Posterior cingulate gyrus (tissue), 11 donors: Measurements from ENCODE around the gene ITGA7.
"Not testable (repeated sequence)": the region's sequence is repeated elsewhere in the genome, so short reads cannot be mapped to it uniquely, and the experiment has no call there.

ENCODE experiments used
- DNase-seq, 10 donors: peaks; one replicate each; pipeline versions ENCODE4 v3.0.0 to v3.0.0-alpha.2; 2020 to 2021; ENCODE audit warnings: mixed read lengths in 3 of 10
- intact Hi-C: fragments of 100-400 bp; cut with DNase I; formaldehyde crosslinking; loops from one replicate; pipeline ENCODE4 v1.15.1; 2023

Gene ITGA7

GRCh38 chr12:55658635-55659391 lies 48.9 kb downstream of the ITGA7 start:
- no peak for DNase-seq
- intact Hi-C loops = loop anchor here (2.0 kb wide), 1 partner anchor 78 kb away; no protein-coding TSS in a partner anchor

GRCh38 chr12:55658212-55658611 lies 49.5 kb downstream of the ITGA7 start:
- no peak for DNase-seq
- intact Hi-C loops = loop anchor here (2.0 kb wide), 1 partner anchor 79 kb away; no protein-coding TSS in a partner anchor

- intact Hi-C loops = no loop called here
- no peak for DNase-seq
These were observed 50.5 kb downstream of the ITGA7 start for GRCh38 chr12:55657212-55657611.

GRCh38 chr12:55654511-55655214 lies 53.0 kb downstream of the ITGA7 start:
- intact Hi-C loops = no loop called here

GRCh38 chr12:55653031-55653430 lies 54.7 kb downstream of the ITGA7 start:
- intact Hi-C loops = no loop called here
- no peak for DNase-seq

More at GRCh38 chr12:55654511-55655214, 53.0 kb downstream of the ITGA7 start:
- no peak for DNase-seq

GRCh38 chr12:55652352-55652751 lies 55.4 kb downstream of the ITGA7 start:
- intact Hi-C loops = no loop called here
- no peak for DNase-seq

- DNase-seq = no peak
- intact Hi-C loops = no loop called here
These were observed 56.4 kb downstream of the ITGA7 start for GRCh38 chr12:55651299-55651683.

GRCh38 chr12:55650620-55651298 lies 56.9 kb downstream of the ITGA7 start:
- intact Hi-C loops, DNase-seq: not testable (repeated sequence)

GRCh38 chr12:55647027-55647426 lies 60.7 kb downstream of the ITGA7 start:
- intact Hi-C loops = no loop called here
- no peak for DNase-seq

- DNase-seq = no peak
These were observed 63.1 kb downstream of the ITGA7 start for GRCh38 chr12:55644591-55644990.

GRCh38 chr12:55642669-55643068 lies 65.0 kb downstream of the ITGA7 start:
- intact Hi-C loops = no loop called here
- no peak for DNase-seq

More at GRCh38 chr12:55644591-55644990, 63.1 kb downstream of the ITGA7 start:
- intact Hi-C loops = no loop called here

GRCh38 chr12:55642267-55642666 lies 65.4 kb downstream of the ITGA7 start:
- intact Hi-C loops = no loop called here
- no peak for DNase-seq

- intact Hi-C loops = no loop called here
- DNase-seq = no peak
These were observed 66.1 kb downstream of the ITGA7 start for GRCh38 chr12:55641595-55641994.

GRCh38 chr12:55637467-55637866 lies 70.2 kb downstream of the ITGA7 start:
- intact Hi-C loops = no loop called here
- DNase-seq = no peak

GRCh38 chr12:55636853-55637252 lies 70.9 kb downstream of the ITGA7 start, which contains the start of gene OR10P1:
Gene OR10P1 (plus strand): TSS chr12:55636892. CDS start chr12:55636892, 0 bp downstream.
- no peak for DNase-seq
- intact Hi-C loops = no loop called here

GRCh38 chr12:55636116-55636655 lies 71.5 kb downstream of the ITGA7 start:
- intact Hi-C loops = no loop called here
- DNase-seq = no peak
